CD4-positive, alpha-beta T cell treated with Interferon alpha-2 for 1 hour (primary cell): ENCODE results near the gene RBMS2.

ENCODE experiments used
- DNase-seq, 2 donors: peaks; one replicate each; pipeline ENCODE4 v3.0.0-alpha.2; 2020 to 2022

Gene RBMS2

DNA sequence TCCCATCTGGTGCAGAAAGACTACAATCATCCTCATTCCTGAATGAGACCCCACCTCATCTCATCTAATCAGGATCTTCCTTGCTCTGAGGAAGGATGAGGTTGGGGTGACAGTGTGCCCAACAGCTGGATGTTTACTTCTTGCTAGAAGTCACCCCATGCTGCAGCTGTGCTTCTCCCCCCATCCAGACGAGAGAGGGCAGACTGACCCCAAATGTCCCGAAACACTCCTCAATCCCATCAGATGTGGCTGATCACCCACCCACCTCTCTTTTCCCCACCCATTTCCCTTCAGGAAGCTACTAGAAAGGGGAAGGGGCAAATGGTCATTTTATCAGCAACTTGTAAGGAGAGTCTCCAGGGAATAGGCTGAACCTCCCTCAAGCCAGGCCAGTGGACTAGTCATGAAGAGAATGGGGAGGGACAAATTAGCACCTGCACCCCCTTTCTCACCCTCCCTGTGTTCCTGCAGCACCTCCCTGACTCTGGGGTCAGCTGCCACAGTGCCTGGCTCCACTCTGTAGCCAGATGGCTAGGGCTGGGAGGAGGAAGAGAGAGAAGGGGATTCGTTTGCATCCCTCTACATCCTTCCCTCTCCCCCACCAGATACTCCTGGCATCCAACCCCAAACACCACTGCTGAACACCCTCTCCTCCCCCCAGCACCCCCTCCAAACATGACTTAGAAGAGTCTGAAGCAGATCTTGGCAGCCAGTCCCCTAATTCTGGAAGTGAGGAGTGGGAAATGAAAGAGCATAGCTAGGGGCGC is 111.3 kb downstream of the RBMS2 start:
- DNase-seq: no peak

DNA sequence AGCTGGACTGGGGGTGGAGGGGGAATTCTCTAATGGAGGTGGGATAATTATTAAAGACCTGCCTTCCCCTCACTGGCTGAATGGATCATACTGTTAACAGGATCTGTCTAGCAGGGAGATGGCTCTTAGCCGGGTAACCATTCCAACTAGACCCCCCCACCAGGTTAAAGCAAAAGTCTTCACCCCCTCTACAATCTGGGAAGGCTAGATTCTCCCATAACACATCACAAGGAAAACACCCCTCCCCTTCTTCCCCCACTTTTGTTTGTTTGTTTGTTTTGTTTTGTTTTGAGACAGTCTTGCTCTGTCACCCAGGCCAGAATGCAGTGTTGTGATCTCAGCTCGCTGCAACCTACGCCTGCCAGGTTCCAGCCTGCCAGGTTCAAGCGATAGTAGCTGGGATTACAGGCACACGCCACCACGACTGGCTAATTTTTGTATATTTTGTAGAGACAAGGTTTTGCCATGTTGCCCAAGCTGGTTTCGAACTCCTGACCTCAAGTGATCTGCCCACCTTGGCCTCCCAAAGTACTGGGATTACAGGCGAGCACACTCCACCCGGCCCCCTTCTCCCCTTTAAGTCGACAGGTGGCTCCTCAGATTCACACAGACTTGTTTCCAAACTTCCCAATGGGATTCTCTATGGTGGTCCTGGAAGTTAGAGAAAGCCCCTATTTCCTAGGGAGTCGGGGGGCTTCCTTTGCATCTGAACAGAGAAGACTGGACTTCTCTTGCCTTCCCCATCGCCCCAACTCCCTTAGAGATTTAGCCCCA is 112.0 kb downstream of the RBMS2 start:
- DNase-seq: no peak

DNA sequence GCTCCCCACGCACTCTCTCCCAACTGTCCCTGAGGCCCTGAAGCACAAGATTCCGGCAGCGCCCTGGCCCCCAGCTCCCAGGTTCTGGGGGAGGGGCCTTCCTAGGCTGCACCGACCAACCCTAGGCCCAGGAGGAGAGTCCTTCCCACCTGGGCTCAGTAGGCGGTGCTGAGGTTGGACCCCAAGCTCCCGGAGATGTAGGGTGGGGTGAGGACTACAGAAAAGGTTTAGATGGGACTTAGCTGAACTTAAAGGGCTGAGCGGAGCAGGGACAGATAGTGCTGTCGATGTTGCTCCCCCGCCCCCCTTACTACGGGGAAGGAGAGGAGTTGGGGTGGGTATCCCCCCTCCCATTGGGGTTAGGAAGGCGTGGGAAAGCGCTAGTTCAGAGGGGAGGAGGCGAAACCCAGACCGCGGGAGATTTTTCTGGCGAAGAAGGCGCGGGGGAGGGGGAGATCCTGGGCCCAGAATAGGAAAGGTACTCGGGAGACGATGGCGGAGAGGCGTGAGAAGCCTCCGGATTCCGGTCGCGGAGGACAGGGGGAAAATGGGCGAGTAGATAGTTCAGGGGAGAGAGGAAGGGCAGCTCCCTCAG is 112.7 kb downstream of the RBMS2 start:
- DNase-seq: peak in 1 of 2 donors; percentile 31

DNA sequence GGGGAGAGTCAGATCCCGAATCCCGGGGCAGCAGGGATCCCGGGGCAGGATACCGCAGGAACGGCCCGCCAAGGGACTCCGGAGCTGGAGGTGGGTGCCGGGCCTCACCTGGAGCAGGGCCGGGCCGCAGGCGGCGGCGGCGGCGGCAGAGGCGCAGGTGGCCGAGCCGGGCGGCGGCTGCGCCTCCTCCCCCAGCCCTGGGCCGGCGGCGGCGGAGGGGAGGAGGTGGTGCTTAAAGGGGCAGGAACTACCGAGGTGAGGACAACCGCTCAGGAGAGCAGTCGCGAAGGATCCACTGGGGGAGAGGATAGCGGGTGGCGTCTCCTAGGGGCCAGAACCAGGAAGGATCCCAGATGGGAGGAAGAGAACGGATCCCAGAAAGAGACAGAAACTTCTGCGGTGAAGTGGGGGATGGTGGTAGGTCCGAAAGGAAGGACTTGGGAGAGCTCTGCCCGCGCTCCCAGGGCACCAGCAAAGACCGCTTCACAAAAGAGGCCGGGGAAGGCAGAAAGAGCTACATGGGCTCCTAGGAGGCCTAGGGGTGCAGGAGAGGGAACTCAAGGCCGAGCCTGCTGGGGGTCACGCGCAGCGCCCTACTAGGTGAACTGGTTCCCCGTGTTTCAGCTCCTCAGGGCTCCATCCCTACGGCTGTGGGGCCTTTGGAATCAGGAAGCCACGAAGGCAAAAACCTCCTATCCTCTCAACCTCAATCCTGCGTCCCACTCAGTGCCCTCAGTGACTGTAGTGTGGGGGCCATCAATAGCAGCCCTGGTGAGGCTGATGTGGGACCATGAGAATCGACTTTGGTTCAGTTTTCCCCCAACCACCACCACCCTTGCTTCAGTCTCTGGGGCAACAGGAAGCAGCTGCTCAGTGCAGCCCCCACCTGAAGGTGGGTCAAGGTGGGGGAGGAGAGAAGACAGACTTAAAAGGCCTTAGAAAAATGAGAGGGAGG is 113.5 kb downstream of the RBMS2 start:
- DNase-seq: peak; percentile 63 to 74

DNA sequence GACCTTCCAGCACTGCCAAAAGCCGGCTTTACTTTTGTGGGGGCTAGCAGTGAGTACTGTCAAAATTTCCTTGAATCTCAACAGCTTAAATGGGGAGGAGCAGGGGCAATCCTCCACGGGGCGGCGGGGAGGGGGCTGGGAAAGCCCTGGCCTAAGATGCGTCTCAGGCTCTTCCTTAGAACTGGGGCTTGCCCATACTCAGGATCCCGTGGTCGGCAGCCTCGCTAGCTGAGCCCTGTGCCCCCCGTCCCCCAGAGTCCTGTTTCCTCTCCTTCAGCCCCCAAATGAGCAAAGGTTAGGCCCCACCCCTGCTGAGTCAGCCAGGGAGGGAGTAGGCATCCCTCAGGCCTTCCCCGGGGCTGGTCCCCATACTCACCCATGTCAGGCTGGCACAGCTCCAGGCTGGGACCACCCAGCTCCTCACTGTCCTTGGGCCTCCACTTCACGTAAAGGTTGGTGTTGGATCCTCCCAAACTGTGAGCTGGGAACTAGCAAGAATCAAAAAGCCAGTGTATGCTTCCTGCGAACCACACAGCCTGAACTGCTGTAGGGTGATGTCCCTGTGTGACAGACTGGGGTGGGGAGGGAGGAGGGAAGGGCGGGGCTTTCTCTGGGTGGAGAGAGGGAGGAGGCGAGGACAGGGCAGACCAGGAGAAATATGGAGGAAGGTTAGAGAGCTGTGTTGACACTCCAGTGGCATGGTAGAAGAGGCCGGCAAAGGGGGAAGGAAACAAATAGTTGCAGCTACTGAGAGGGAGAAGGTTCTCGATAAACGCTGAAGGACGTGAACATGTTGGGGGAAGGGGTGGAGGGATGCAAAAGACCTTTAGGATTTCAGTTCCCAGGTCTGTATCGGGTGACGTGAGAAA is 114.4 kb downstream of the RBMS2 start:
- DNase-seq: peak; percentile 83 to 87

DNA sequence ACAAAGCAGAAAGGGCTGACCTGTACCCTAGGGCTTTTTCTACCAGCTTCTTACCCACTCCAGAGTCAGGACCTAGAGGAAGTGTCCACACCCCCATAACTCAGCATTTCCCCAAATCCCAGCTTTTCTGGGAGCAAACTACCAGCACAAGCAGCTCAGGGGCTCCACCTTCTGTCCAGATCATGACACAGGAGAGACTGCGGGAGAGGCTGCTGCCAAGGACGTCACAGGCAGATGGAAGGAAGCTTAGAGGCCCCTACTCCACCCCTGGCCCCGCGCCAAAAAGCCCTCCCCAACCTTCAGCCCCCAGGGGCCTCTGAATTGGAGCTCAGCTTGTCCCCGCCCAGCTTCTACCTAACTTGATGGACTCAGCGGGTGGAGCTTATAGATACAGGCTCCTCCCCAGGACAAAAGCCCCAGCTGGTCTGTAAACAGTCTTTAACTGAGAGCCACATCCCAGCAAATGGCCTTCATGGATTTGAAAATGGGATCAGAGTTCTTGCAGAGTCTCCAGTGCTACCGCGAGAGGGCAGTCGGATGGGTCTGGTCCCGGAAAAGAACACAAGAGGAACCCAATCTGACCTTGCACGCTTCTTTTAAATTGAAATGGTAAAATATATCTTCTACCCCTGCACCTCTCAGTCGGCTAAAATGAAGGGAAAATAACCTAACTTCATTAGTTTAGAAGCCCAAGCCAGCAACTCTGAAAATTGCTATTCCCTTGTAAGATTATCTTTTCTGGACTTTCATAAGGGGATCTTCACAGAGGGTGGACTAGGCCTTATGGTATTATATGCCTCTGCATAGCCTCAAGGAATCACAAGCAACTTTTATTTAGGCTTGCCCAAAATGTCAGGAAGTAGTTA is 115.3 kb downstream of the RBMS2 start:
- peak; percentile 96 to 97 for DNase-seq

DNA sequence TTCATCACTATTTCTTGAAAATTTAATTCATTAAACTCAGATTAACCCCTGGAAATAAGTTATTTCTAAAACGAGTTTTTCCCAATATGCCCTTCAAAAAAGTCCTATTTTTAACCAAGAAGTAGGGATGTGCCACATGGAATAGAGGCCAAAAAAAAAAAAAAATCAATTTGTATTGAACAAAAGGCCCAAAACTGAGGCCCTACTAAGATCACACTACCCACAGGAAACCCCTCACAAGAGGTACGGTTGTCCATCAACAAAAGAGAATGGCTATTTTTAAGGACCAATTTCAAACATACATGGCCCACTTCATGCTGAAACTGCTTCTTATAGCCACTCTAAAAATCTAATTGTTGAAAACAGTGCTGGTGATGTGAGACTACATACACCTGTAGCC is 116.0 kb downstream of the RBMS2 start:
- DNase-seq: no peak

DNA sequence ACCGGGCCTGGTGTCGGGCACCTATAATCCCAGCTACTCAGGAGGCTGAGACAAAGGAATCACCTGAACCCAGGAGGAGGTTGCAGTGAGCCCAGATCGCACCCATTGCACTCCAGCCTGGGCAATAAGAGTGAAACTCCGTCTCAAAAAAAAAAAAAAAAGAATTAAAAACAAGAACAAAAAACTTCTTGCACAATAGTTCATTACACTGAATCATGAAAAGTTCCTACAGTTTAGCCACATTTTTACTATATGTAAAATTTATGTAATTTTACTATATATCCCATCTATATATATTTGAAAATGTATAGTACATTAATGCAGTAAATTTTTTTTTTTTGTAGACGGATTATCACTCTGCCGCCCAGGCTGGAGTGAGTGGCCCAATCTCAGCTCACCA is 119.6 kb downstream of the RBMS2 start:
- no peak for DNase-seq

DNA sequence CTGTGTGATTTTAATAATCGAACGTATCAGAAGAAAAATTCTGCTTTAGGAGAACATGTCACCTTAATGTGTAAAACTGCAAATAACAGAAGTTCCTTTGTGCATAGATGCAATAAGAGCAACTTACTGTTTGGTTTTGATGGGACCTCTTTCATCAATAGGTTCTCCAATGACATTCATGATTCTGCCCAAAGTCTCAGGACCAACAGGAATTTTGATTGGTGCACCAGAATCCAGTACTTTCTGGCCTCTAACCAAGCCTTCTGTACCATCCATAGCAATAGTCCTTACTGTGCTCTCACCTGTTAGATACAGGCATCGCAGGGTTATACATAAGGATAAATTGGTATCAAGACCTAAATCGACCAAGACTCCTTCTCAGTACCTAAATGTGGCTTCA is 123.0 kb downstream of the RBMS2 start:
- DNase-seq: no peak

DNA sequence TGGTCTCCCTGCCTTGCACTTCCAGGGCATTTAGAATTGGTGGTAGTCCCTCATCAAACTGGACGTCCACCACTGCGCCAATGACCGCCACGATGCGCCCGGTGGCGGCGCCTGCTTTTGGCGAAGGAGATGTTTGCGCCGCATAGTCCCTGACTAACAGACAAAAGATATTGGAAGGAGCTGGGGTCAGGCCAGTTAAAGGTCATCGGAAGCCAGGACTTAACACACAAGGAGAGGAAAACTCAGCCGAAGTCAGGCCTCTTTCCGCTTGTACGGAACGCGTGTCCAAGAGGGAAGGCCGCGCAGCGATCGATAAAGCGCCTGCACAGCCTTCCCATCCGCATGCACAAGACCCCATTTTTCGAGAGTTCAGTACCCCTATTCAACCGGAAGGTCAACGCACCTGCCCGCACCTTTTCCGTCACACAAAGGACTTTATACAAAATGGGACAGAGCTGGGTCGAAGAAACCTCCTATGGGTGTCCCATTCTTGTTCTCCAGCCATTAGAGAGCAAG is 123.6 kb downstream of the RBMS2 start:
- DNase-seq: no peak
